ENCODE data around the gene SCCPDH. TPM values are rescaled to one million over a fixed set of nuclear protein-coding genes. Genes with fewer than 3 reads are reported as not detected.
"Not testable (repeated sequence)": the region's sequence is repeated elsewhere in the genome, so short reads cannot be mapped to it uniquely, and the experiment has no call there.

SCCPDH gene
- polyA plus RNA-seq, 1 experiment: 21.1 TPM

GRCh38 chr1:246734866-246735265 is 10.7 kb downstream of the SCCPDH start:
- TF ChIP-seq CTCF (IDR thresholded peaks at IDR 0.05; ENCODE audit: insufficient read depth, low read depth, low read length): no peak
- ChIA-PET POLR2A (no interaction called here), CTCF (interaction anchor here (1.6 kb wide), 1 partner anchor 8 kb away, joined by 4 read pairs; no protein-coding TSS in a partner anchor)
- peaks cover 6% of the 10 kb centered on the region for H3K36me3 ChIP-seq (ENCODE audit: control insufficient read depth, insufficient read depth, low read length)
- no peak for DNase-seq (ENCODE audit: low read depth)
- H3K4me3 ChIP-seq (ENCODE audit: low read depth, low read length): no peak overlapping the region
- no peaks in the 10 kb centered on the region for H3K27me3 ChIP-seq (ENCODE audit: control insufficient read depth, insufficient read depth, low read length)

GRCh38 chr1:246735735-246736134 is 11.5 kb downstream of the SCCPDH start:
- POLR2A ChIA-PET: no interaction called here
- CTCF ChIA-PET: interaction anchor here (0.6 to 1.0 kb wide), 2 partner anchors 14 to 1066 kb away, joined by 3 read pairs; no protein-coding TSS in a partner anchor
- no peak overlapping the region for H3K4me3 ChIP-seq (ENCODE audit: low read depth, low read length)
- no peaks in the 10 kb centered on the region for H3K27me3 ChIP-seq (ENCODE audit: control insufficient read depth, insufficient read depth, low read length)
- H3K36me3 ChIP-seq (ENCODE audit: control insufficient read depth, insufficient read depth, low read length): peaks cover 8% of the 10 kb centered on the region
- TF ChIP-seq CTCF (IDR thresholded peaks at IDR 0.05; ENCODE audit: insufficient read depth, low read depth, low read length): no peak
- no peak for DNase-seq (ENCODE audit: low read depth)

- CTCF ChIA-PET: interaction anchor here (1.6 kb wide), 1 partner anchor 8 kb away, joined by 4 read pairs; no protein-coding TSS in a partner anchor
- no peaks in the 10 kb centered on the region for H3K27me3 ChIP-seq (ENCODE audit: control insufficient read depth, insufficient read depth, low read length)
- H3K4me3 ChIP-seq (ENCODE audit: low read depth, low read length): no peak overlapping the region
- POLR2A ChIA-PET: no interaction called here
- no peak for TF ChIP-seq CTCF (IDR thresholded peaks at IDR 0.05; ENCODE audit: insufficient read depth, low read depth, low read length)
- H3K36me3 ChIP-seq (ENCODE audit: control insufficient read depth, insufficient read depth, low read length): peaks cover 3% of the 10 kb centered on the region
- DNase-seq (ENCODE audit: low read depth): no peak
Measured at GRCh38 chr1:246742396-246742795, 18.2 kb downstream of the SCCPDH start.

- POLR2A ChIA-PET; H3K36me3 ChIP-seq (ENCODE audit: control insufficient read depth, insufficient read depth, low read length); H3K27me3 ChIP-seq (ENCODE audit: control insufficient read depth, insufficient read depth, low read length); DNase-seq (ENCODE audit: low read depth); CTCF ChIA-PET; H3K4me3 ChIP-seq (ENCODE audit: low read depth, low read length): not testable (repeated sequence)
Measured at GRCh38 chr1:246746155-246746554, 21.9 kb downstream of the SCCPDH start.

GRCh38 chr1:246748006-246748405 is 23.8 kb downstream of the SCCPDH start:
- no peak for DNase-seq (ENCODE audit: low read depth)
- Histone ChIP-seq H3K4me3 (ENCODE audit: low read depth, low read length) (no peak overlapping the region), H3K27me3 (ENCODE audit: control insufficient read depth, insufficient read depth, low read length) (no peaks in the 10 kb centered on the region), H3K36me3 (ENCODE audit: control insufficient read depth, insufficient read depth, low read length) (no peaks in the 10 kb centered on the region)
- no peak for TF ChIP-seq CTCF (IDR thresholded peaks at IDR 0.05; ENCODE audit: insufficient read depth, low read depth, low read length)
- ChIA-PET CTCF (interaction anchor here (0.9 to 1.5 kb wide), 3 partner anchors 7 to 57 kb away, joined by 3 to 4 read pairs (median 3); no protein-coding TSS in a partner anchor), POLR2A (no interaction called here)

GRCh38 chr1:246748867-246749266 is 24.7 kb downstream of the SCCPDH start:
- H3K36me3 ChIP-seq (ENCODE audit: control insufficient read depth, insufficient read depth, low read length): no peaks in the 10 kb centered on the region
- POLR2A ChIA-PET: no interaction called here
- no peak overlapping the region for H3K4me3 ChIP-seq (ENCODE audit: low read depth, low read length)
- CTCF ChIA-PET: interaction anchor here (1.4 to 1.5 kb wide), 3 partner anchors 8 to 58 kb away, joined by 3 to 4 read pairs (median 3); no protein-coding TSS in a partner anchor
- TF ChIP-seq CTCF (IDR thresholded peaks at IDR 0.05; ENCODE audit: insufficient read depth, low read depth, low read length): no peak
- no peak for DNase-seq (ENCODE audit: low read depth)
- H3K27me3 ChIP-seq (ENCODE audit: control insufficient read depth, insufficient read depth, low read length): no peaks in the 10 kb centered on the region

All from BJ (cell line).